IMR-90 (cell line): ENCODE results near the gene SBF2. TPM values are rescaled to one million over a fixed set of nuclear protein-coding genes. Genes with fewer than 3 reads are reported as not detected.

Experiments
- ATAC-seq: fragments of 200-7000 bp; cut with Tn5 transposase; 2 replicates; pipeline ENCODE4 v1.9.1; 2020; ENCODE audit warnings: low read depth, mild to moderate bottlenecking, moderate library complexity
- BruUV-seq: library from RNA; stranded (reverse); fragments of 400-500 nt; replicated peaks from 2 replicates; lab custom pipeline; 2021; lab: Mats Ljungman, UMichigan
- CTCF ChIA-PET: fragments of 300-600 bp; formaldehyde crosslinking; extraction: SDS; loops from one replicate; lab custom pipeline; 2021; ENCODE audit warnings: antibody characterized with exemption; lab: Yijun Ruan, JAX
- POLR2A ChIA-PET: fragments of 300-600 bp; sonication (Branson Sonifier 250); formaldehyde crosslinking; loops from one replicate; lab custom pipeline; 2022; ENCODE audit warnings: antibody characterized with exemption; ENCODE audit not compliant: unreplicated experiment; lab: Charles Lee
- DNase-seq: peaks from one replicate; pipeline ENCODE4 v3.0.0; 2013
- H2AFZ ChIP-seq: replicated peaks from 2 replicates; pipeline ENCODE3; 2013; ENCODE audit warnings: low read length, mild to moderate bottlenecking; ENCODE audit not compliant: poor library complexity
- H2AK5ac ChIP-seq: 2 replicates; pipeline ENCODE4 v1.6.1; 2013; ENCODE audit warnings: low read depth, low read length, inconsistent platforms
- H2AK9ac ChIP-seq: replicated peaks from 2 replicates; pipeline ENCODE3; 2013; ENCODE audit warnings: mild to moderate bottlenecking, low read depth, low read length, moderate library complexity; ENCODE audit not compliant: poor library complexity
- H2BK120ac ChIP-seq: 2 replicates; pipeline ENCODE4 v1.6.1; 2013; ENCODE audit warnings: low read depth, low read length, inconsistent platforms
- H2BK15ac ChIP-seq: 3 replicates; pipeline ENCODE4 v1.6.1; 2013; ENCODE audit warnings: low read depth, low read length, inconsistent platforms
- H2BK20ac ChIP-seq: 2 replicates; pipeline ENCODE4 v1.6.1; 2013; ENCODE audit warnings: low read depth, mild to moderate bottlenecking, inconsistent platforms, low read length, moderate library complexity
- H2BK5ac ChIP-seq: 2 replicates; pipeline ENCODE4 v1.6.1; 2013; ENCODE audit warnings: mild to moderate bottlenecking, low read depth, low read length, inconsistent platforms; ENCODE audit not compliant: poor library complexity, severe bottlenecking
- H3K14ac ChIP-seq: replicated peaks from 2 replicates; pipeline ENCODE4 v1.6.1; 2013; ENCODE audit warnings: low read depth, low read length, inconsistent platforms
- H3K18ac ChIP-seq: 2 replicates; pipeline ENCODE4 v1.6.1; 2013; ENCODE audit warnings: low read depth, low read length, control low read depth
- H3K23ac ChIP-seq: 2 replicates; pipeline ENCODE4 v1.6.1; 2013; ENCODE audit warnings: low read depth, low read length, inconsistent platforms
- H3K27ac ChIP-seq: 2 replicates; pipeline ENCODE4 v1.5.1; 2013; ENCODE audit warnings: mild to moderate bottlenecking, control low read depth, low read length; ENCODE audit not compliant: insufficient read depth
- H3K27me3 ChIP-seq: 2 replicates; pipeline ENCODE4 v1.6.1; 2013; ENCODE audit warnings: low read length; ENCODE audit not compliant: control insufficient read depth, insufficient read depth
- H3K36me3 ChIP-seq: 2 replicates; pipeline ENCODE4 v1.6.1; 2013; ENCODE audit warnings: low read length, mixed read lengths; ENCODE audit not compliant: control insufficient read depth, insufficient read depth
- H3K4ac ChIP-seq: 2 replicates; pipeline ENCODE4 v1.6.1; 2013; ENCODE audit warnings: low read depth, low read length, inconsistent platforms
- H3K4me1 ChIP-seq: 2 replicates; pipeline ENCODE4 v1.6.1; 2013; ENCODE audit warnings: low read length, mixed read lengths; ENCODE audit not compliant: control insufficient read depth, insufficient read depth
- H3K4me2 ChIP-seq: 2 replicates; pipeline ENCODE4 v1.6.1; 2013; ENCODE audit warnings: low read depth, mild to moderate bottlenecking, control low read depth, low read length, moderate library complexity
- H3K4me3 ChIP-seq: 2 replicates; pipeline ENCODE4 v1.5.1; 2013; ENCODE audit warnings: low read depth, mild to moderate bottlenecking, control low read depth, low read length, moderate library complexity; ENCODE audit not compliant: insufficient read depth
- H3K56ac ChIP-seq: 2 replicates; pipeline ENCODE4 v1.6.1; 2013; ENCODE audit warnings: low read length, inconsistent platforms; ENCODE audit not compliant: insufficient read depth; ENCODE audit errors: extremely low read depth
- H3K79me1 ChIP-seq, 2 experiments: 2 replicates each; pipeline ENCODE4 v1.6.1; 2013; ENCODE audit warnings: low read length in 2 of 2, inconsistent platforms in 1 of 2, low read depth in 1 of 2
- H3K9ac ChIP-seq: 2 replicates; pipeline ENCODE4 v1.6.1; 2013; ENCODE audit warnings: low read depth, low read length, control low read depth
- H3K9me1 ChIP-seq: 2 replicates; pipeline ENCODE4 v1.6.1; 2013; ENCODE audit warnings: low read length, inconsistent platforms; ENCODE audit not compliant: insufficient read depth
- H3K9me3 ChIP-seq: 2 replicates; pipeline ENCODE4 v1.6.1; 2013; ENCODE audit warnings: low read length; ENCODE audit not compliant: control insufficient read depth, insufficient read depth
- H4K20me1 ChIP-seq: 2 replicates; pipeline ENCODE4 v1.6.1; 2013; ENCODE audit warnings: low read length, inconsistent platforms; ENCODE audit not compliant: insufficient read depth
- H4K5ac ChIP-seq: 2 replicates; pipeline ENCODE4 v1.6.1; 2013; ENCODE audit warnings: mild to moderate bottlenecking, low read depth, low read length, control low read depth
- H4K8ac ChIP-seq, 2 experiments: 2 replicates each; pipeline ENCODE4 v1.6.1; 2013; ENCODE audit warnings: low read depth in 2 of 2, low read length in 2 of 2, control low read depth in 1 of 2, inconsistent platforms in 1 of 2
- H4K91ac ChIP-seq: 2 replicates; pipeline ENCODE4 v1.6.1; 2013; ENCODE audit warnings: low read depth, low read length, inconsistent platforms; ENCODE audit not compliant: insufficient read depth
- POLR2A ChIP-seq: IDR thresholded peaks from 2 replicates; pipeline ENCODE4 v1.6.1; 2012; ENCODE audit warnings: mild to moderate bottlenecking, low read depth, low read length
- USF2 ChIP-seq: fragments of 150-350 bp; IDR thresholded peaks from 2 replicates; pipeline ENCODE4 v1.6.1; 2017; ENCODE audit warnings: mild to moderate bottlenecking, antibody characterized with exemption, low read length, low read depth
- whole genome bisulfite sequencing, 2 experiments: methylation state at CpG; one replicate each; pipeline versions ENCODE4 v1.1.5 to v1.1.7; 2013; ENCODE audit warnings: missing lambda C conversion rate in 2 of 2; ENCODE audit not compliant: insufficient read length in 1 of 2; ENCODE audit errors: extremely low coverage in 2 of 2; 5-methylcytosine and 5-hydroxymethylcytosine counted together
- dilution Hi-C: fragments of 300-500 bp; cut with HindIII; formaldehyde crosslinking; loops from one replicate; pipeline ENCODE4 v1.14.3; 2018; ENCODE audit warnings: low sequenced_read_pairs; ENCODE audit not compliant: unreplicated experiment
- in situ Hi-C: fragments of 300-500 bp; cut with MboI; formaldehyde crosslinking; loops from 3 replicates; pipeline ENCODE4 v1.14.3; 2019; ENCODE audit warnings: low sequenced_read_pairs, inconsistent platforms, mixed read lengths
- intact Hi-C: fragments of 100-400 bp; cut with micrococcal nuclease; formaldehyde crosslinking; loops from 2 replicates; pipeline ENCODE4 v1.10.0; 2022
- polyA plus RNA-seq, 3 experiments: library from polyadenylated mRNA; depleted of rRNA; stranded (reverse); fragments of >200 nt; gene quantifications; 2 replicates each; pipeline ENCODE4 v1.2.3, GENCODE V29; 2012; ENCODE audit warnings: low replicate concordance in 1 of 3
- total RNA-seq: library from RNA; depleted of rRNA; stranded (reverse); fragments of >200 nt; gene quantifications from 2 replicates; pipeline ENCODE4 v1.2.3, GENCODE V29; 2012

SBF2 gene
- total and polyA plus RNA-seq, 2 of the 4 experiments (the other 2 are of a cell fraction) = 23.8 to 51.8 TPM

DNA sequence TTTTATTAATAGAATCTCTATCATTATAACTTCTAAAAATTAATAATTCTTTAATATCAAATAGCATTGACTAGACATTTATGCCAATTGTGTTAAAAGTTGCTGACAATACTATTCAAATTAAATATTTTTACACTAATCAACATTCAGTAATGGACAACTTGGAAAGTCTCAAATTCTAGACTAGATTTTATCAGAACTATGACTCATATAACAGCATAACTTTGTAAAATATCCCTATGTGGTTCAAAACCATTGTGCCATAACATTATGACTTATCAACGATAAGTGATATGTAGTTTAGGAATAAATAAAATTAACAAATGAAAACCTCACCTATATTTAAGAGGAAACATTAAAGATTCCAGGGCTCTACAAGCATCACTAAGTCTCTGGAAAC lies 291.8 kb downstream of the SBF2 start:
- BruUV-seq = no TSS peak
- Histone ChIP-seq H3K9ac (no peak overlapping the region), H3K9me3 (peaks cover 7% of the 10 kb centered on the region)

More for the DNA sequence above, 291.8 kb downstream of the SBF2 start:
- H2AFZ ChIP-seq = no peak overlapping the region
- peaks cover 6% of the 10 kb centered on the region for H3K36me3 ChIP-seq
- ChIA-PET POLR2A (no interaction called here), CTCF (interaction anchor here (0.6 kb wide), 2 partner anchors 22 to 241 kb away, joined by 4 to 6 read pairs; no protein-coding TSS in a partner anchor)
- intact Hi-C loops = no loop called here
- no peak overlapping the region for H3K18ac ChIP-seq
- no peaks in the 10 kb centered on the region for H4K20me1 ChIP-seq
- no peaks in the 10 kb centered on the region for H3K27me3 ChIP-seq
- H3K79me1 ChIP-seq = peaks cover 9 to 15% of the 10 kb centered on the region in 2 experiments; a peak in 2 of 4 replicates
- H3K23ac ChIP-seq = no peak overlapping the region
- H2BK5ac ChIP-seq = no peak overlapping the region
- in situ Hi-C loops = no loop called here
- H2BK20ac ChIP-seq = no peak overlapping the region
- H4K91ac ChIP-seq = no peak overlapping the region
- no CpG with 5 or more reads among the region's 1 CpG for WGBS, 2 experiments
- dilution Hi-C loops = no loop called here
- no peak for ATAC-seq
- no peak overlapping the region for H3K4me2 ChIP-seq
- no peak overlapping the region for H4K5ac ChIP-seq
- no peak overlapping the region for H3K27ac ChIP-seq
- H4K8ac ChIP-seq = no peak overlapping the region
- no peak overlapping the region for H3K14ac ChIP-seq
- H3K4me3 ChIP-seq = no peak overlapping the region
- H2AK9ac ChIP-seq = no peak overlapping the region
- no peak overlapping the region for H3K56ac ChIP-seq
- peaks cover 3% of the 10 kb centered on the region for H3K9me1 ChIP-seq
- no peak overlapping the region for H2BK15ac ChIP-seq
- DNase-seq = no peak
- H3K4me1 ChIP-seq = peaks cover 6% of the 10 kb centered on the region
- TF ChIP-seq USF2 (no peak), POLR2A (no peak)
- H3K4ac ChIP-seq = no peak overlapping the region
- no peak overlapping the region for H2AK5ac ChIP-seq
- no peak overlapping the region for H2BK120ac ChIP-seq
